NCI-H128 (cell line): ENCODE measurements around the gene FAM168B.

Source experiments
- DNase-seq: peaks from one replicate; lab custom pipeline; 2025; ENCODE audit not compliant: unreplicated experiment; lab: John Stamatoyannopoulos, UW

Gene FAM168B

GRCh38 chr2:131056204-131056931 is 36.9 kb downstream of the FAM168B start:
- no peak for DNase-seq

- DNase-seq: no peak
Observed at GRCh38 chr2:131055169-131056065, 37.8 kb downstream of the FAM168B start.

GRCh38 chr2:131054488-131054887 is 38.8 kb downstream of the FAM168B start:
- no peak for DNase-seq

- no peak for DNase-seq
Observed at GRCh38 chr2:131052741-131053263, 40.5 kb downstream of the FAM168B start.

GRCh38 chr2:131050896-131051295 is 42.4 kb downstream of the FAM168B start:
- DNase-seq: no peak

GRCh38 chr2:131049150-131049718 is 44.0 kb downstream of the FAM168B start:
- no peak for DNase-seq

GRCh38 chr2:131048641-131049040 is 44.6 kb downstream of the FAM168B start:
- DNase-seq: no peak

GRCh38 chr2:131047920-131048560 is 45.2 kb downstream of the FAM168B start:
- DNase-seq: no peak

GRCh38 chr2:131046918-131047652 is 46.2 kb downstream of the FAM168B start:
- no peak for DNase-seq

- DNase-seq: no peak
Observed at GRCh38 chr2:131046028-131046917, 47.0 kb downstream of the FAM168B start.

- DNase-seq: no peak
Observed at GRCh38 chr2:131045286-131046027, 47.8 kb downstream of the FAM168B start.

- no peak for DNase-seq
Observed at GRCh38 chr2:131044757-131045150, 48.5 kb downstream of the FAM168B start.

- no peak for DNase-seq
Observed at GRCh38 chr2:131044075-131044756, 49.0 kb downstream of the FAM168B start.

- DNase-seq: no peak
Observed at GRCh38 chr2:131043199-131044074, 49.8 kb downstream of the FAM168B start.

- no peak for DNase-seq
Observed at GRCh38 chr2:131042148-131042775, 51.0 kb downstream of the FAM168B start.

- DNase-seq: no peak
Observed at GRCh38 chr2:131041402-131042147, 51.7 kb downstream of the FAM168B start.
